ENCODE measurements around the gene TLCD4. TPM values are rescaled to one million over a fixed set of nuclear protein-coding genes. Genes with fewer than 3 reads are reported as not detected.

Gene TLCD4
- total and polyA plus RNA-seq, 2 of the 13 experiments (the other 11 are each of a cell fraction or from before 2014, with no cell fraction given): 4.7 to 14.5 TPM

- TF ChIP-seq ZNF644 (CRISPR knock-in tag; IDR thresholded peaks at IDR 0.05; ENCODE audit: low read depth) (0 out of 2 replicates have a peak, but pooled peaks have one; percentile 17), HNF4A (CRISPR knock-in tag; IDR thresholded peaks at IDR 0.05) (peak; percentile 13; the same call in 1 of the 2 replicates), ZNF253 (CRISPR knock-in tag; IDR thresholded peaks at IDR 0.05; ENCODE audit: borderline replicate concordance) (no peak), SOX6 (IDR thresholded peaks at IDR 0.05) (no peak), SOX6 (CRISPR knock-in tag; IDR thresholded peaks at IDR 0.05) (peak; percentile 62), HDAC2 (CRISPR knock-in tag; IDR thresholded peaks at IDR 0.05) (peak; percentile 65), UBTF (CRISPR knock-in tag; IDR thresholded peaks at IDR 0.05) (no peak), ERF (CRISPR knock-in tag; IDR thresholded peaks at IDR 0.05) (peak; percentile 24; the same call in 1 of the 2 replicates), SSRP1 (CRISPR knock-in tag; IDR thresholded peaks at IDR 0.05) (no peak), TFAP4 (IDR thresholded peaks at IDR 0.05; ENCODE audit: borderline replicate concordance, low read depth) (peak; percentile 90), GATAD2A (CRISPR knock-in tag; IDR thresholded peaks at IDR 0.05) (peak; percentile 50), PHF21A (CRISPR knock-in tag; IDR thresholded peaks at IDR 0.05) (peak; percentile 75), TEAD3 (CRISPR knock-in tag; optimal IDR thresholded peaks at IDR 0.05; ENCODE audit: borderline replicate concordance) (peak; percentile 90), SRSF4 (IDR thresholded peaks at IDR 0.05; ENCODE audit: low read depth, low read length, poor library complexity, severe bottlenecking) (no peak), LCORL (IDR thresholded peaks at IDR 0.05) (no peak), LCORL (CRISPR knock-in tag; IDR thresholded peaks at IDR 0.05) (peak; percentile 36; the same call in 1 of the 2 replicates), CREB1 (IDR thresholded peaks at IDR 0.05) (no peak), CREB1 (CRISPR knock-in tag; IDR thresholded peaks at IDR 0.05) (peak; percentile 31; the same call in 1 of the 2 replicates), ZNF879 (CRISPR knock-in tag; IDR thresholded peaks at IDR 0.05) (no peak), ZNF563 (CRISPR knock-in tag; IDR thresholded peaks at IDR 0.05) (no peak), DR1 (CRISPR knock-in tag; IDR thresholded peaks at IDR 0.05) (no peak), HDAC1 (CRISPR knock-in tag; IDR thresholded peaks at IDR 0.05) (peak; percentile 20; the same call in 1 of the 2 replicates), ASH2L (IDR thresholded peaks at IDR 0.05; ENCODE audit: insufficient read length, low read depth, low read length) (peak; percentile 30), ATF2 (CRISPR knock-in tag; IDR thresholded peaks at IDR 0.05) (0 out of 2 replicates have a peak, but pooled peaks have one; percentile 27)
- TF ChIP-seq, protein P1, sequence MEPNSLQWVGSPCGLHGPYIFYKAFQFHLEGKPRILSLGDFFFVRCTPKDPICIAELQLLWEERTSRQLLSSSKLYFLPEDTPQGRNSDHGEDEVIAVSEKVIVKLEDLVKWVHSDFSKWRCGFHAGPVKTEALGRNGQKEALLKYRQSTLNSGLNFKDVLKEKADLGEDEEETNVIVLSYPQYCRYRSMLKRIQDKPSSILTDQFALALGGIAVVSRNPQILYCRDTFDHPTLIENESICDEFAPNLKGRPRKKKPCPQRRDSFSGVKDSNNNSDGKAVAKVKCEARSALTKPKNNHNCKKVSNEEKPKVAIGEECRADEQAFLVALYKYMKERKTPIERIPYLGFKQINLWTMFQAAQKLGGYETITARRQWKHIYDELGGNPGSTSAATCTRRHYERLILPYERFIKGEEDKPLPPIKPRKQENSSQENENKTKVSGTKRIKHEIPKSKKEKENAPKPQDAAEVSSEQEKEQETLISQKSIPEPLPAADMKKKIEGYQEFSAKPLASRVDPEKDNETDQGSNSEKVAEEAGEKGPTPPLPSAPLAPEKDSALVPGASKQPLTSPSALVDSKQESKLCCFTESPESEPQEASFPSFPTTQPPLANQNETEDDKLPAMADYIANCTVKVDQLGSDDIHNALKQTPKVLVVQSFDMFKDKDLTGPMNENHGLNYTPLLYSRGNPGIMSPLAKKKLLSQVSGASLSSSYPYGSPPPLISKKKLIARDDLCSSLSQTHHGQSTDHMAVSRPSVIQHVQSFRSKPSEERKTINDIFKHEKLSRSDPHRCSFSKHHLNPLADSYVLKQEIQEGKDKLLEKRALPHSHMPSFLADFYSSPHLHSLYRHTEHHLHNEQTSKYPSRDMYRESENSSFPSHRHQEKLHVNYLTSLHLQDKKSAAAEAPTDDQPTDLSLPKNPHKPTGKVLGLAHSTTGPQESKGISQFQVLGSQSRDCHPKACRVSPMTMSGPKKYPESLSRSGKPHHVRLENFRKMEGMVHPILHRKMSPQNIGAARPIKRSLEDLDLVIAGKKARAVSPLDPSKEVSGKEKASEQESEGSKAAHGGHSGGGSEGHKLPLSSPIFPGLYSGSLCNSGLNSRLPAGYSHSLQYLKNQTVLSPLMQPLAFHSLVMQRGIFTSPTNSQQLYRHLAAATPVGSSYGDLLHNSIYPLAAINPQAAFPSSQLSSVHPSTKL (CRISPR knock-in tag; IDR thresholded peaks at IDR 0.05): peak; percentile 74
Measured at GRCh38 chr1:95086949-95087533, 30.1 kb upstream of the TLCD4 start (continued).
